Right lobe of liver (tissue), 6 donors: Measurements from ENCODE around the gene DGKE. TPM values are rescaled to one million over a fixed set of nuclear protein-coding genes. Genes with fewer than 3 reads are reported as not detected.
A peak's percentile ranks its signal among the peaks of the same experiment; 100 is the strongest.

ENCODE experiments used
- ATAC-seq, 4 donors: fragments of 200-7000 bp; cut with Tn5 transposase; one replicate each; pipeline ENCODE4 v1.9.1; 2020; ENCODE audit warnings: mild to moderate bottlenecking in 4 of 4, moderate library complexity in 4 of 4
- DNase-seq, 3 donors: peaks; one replicate each; pipeline ENCODE4 v3.0.0-alpha.2; 2020
- H3K27ac ChIP-seq, 3 donors: fragments of 200-600 bp; one replicate each; pipeline ENCODE4 v1.8.0; 2022
- H3K27me3 ChIP-seq, 2 donors: fragments of 200-600 bp; one replicate each; pipeline ENCODE4 v1.8.0; 2022
- H3K36me3 ChIP-seq, 4 donors: fragments of 200-600 bp; sonication (generic) in 1 of 4; one replicate each; pipeline versions ENCODE4 v1.5.1 to v1.8.0; 2017 to 2022; ENCODE audit warnings: control low read depth in 1 of 4
- H3K4me1 ChIP-seq, 4 donors: fragments of 200-600 bp; sonication (generic) in 1 of 4; one replicate each; pipeline versions ENCODE4 v1.5.1 to v1.8.0; 2017 to 2022; ENCODE audit warnings: control low read depth in 1 of 4
- H3K4me3 ChIP-seq, 3 donors: fragments of 200-600 bp; one replicate each; pipeline ENCODE4 v1.8.0; 2022
- H3K9me3 ChIP-seq, 4 donors: fragments of 200-600 bp; sonication (generic) in 1 of 4; one replicate each; pipeline versions ENCODE4 v1.5.1 to v1.8.0; 2017 to 2022; ENCODE audit warnings: control low read depth in 1 of 4
- POLR2A ChIP-seq: fragments of 450-650 bp; IDR thresholded peaks from one replicate; pipeline ENCODE4 v1.6.1; 2017; ENCODE audit warnings: antibody characterized with exemption, mild to moderate bottlenecking
- WGBS: methylation state at CpG from one replicate; pipeline ENCODE4 v1.1.6; 2018; ENCODE audit warnings: low coverage, low lambda C conversion rate; ENCODE audit not compliant: insufficient coverage; ENCODE audit errors: missing lambda C conversion rate; 5-methylcytosine and 5-hydroxymethylcytosine counted together
- intact Hi-C, 2 donors: fragments of 100-400 bp; cut with DNase I; formaldehyde crosslinking; loops; one replicate each; pipeline versions ENCODE4 v1.11.2 to v1.14.1; 2022
- total RNA-seq, 6 experiments: library from RNA; depleted of rRNA in 2 of 6; stranded (reverse); fragments of >200 nt in 2 of 6; fragmentation: NEBNext Ultra II Directional in 3 of 6; extraction: Animal tissue kit (Norgen Biotek cat#: 25700) in 3 of 6; gene quantifications; one replicate each; pipeline versions ENCODE4 v1.1.0 to v1.2.4, GENCODE V29; 2016 to 2023
- TF ChIP-seq, protein P1 (sequence below), 4 donors: fragments of 200-600 bp in 3 of 4; fragments of 450-650 bp in 1 of 4; IDR thresholded peaks; one replicate each; pipeline versions ENCODE4 v1.5.1 to v1.8.0; 2016 to 2022; ENCODE audit warnings: antibody characterized with exemption in 4 of 4, mild to moderate bottlenecking in 2 of 4
- donor health status: DM: no; HTN: yes; CAD: no.
- donor health status: DM: no; HTN: no; CAD: no.
- donor health status: DM: no; HTN: no; CAD: no.
- donor health status: DM: no; HTN: yes; CAD: no.
- donor health status: DM: no; HTN: yes; CAD: no.

Gene DGKE
- total RNA-seq, 6 experiments from 2014 or later: 2.2 to 10.4 (median 3.4) TPM

DNA sequence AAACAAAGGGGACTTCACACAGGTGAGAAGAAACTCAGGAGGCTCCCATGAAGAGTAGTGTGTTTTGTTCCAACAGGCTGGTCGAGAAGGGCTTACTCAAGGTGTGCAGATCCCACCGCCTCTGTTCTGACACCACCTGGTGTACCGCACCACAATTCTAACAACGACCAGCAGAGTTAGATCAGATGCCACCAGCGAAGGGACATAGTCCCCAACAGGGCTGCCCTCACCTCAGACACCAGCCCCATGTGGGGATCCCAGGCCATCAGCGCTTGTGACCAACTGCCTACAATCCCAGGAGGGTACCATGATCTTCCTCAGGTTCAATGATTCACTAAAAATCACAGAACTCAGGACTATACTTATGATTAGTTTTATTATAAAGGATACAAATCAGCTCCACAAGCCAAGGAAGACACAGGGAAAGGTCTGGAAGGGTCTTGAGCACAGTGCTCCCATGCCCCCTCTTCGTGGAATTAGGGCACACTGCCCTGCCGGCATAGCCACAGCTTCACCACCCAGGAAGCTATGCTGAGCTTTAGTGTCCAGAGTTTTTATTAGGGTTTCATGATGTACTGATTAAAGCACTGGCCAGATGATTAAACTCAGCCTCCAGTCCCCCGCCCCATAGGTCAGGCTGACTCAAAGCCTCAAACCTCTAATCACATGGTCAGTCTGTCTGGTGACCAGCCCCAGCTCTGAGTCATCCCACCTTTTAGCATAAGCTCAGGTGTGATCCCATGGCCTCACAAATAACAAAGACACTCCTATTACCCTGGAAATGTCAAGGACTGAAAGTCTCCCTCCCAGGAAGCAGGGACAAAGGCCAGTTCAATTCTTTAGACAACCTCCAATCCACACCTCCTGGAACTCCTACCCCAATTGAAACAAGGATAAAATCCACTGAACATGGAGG is 53.9 kb downstream of the DGKE start:
- TF ChIP-seq POLR2A: no peak
- TF ChIP-seq, protein P1, sequence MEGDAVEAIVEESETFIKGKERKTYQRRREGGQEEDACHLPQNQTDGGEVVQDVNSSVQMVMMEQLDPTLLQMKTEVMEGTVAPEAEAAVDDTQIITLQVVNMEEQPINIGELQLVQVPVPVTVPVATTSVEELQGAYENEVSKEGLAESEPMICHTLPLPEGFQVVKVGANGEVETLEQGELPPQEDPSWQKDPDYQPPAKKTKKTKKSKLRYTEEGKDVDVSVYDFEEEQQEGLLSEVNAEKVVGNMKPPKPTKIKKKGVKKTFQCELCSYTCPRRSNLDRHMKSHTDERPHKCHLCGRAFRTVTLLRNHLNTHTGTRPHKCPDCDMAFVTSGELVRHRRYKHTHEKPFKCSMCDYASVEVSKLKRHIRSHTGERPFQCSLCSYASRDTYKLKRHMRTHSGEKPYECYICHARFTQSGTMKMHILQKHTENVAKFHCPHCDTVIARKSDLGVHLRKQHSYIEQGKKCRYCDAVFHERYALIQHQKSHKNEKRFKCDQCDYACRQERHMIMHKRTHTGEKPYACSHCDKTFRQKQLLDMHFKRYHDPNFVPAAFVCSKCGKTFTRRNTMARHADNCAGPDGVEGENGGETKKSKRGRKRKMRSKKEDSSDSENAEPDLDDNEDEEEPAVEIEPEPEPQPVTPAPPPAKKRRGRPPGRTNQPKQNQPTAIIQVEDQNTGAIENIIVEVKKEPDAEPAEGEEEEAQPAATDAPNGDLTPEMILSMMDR (IDR thresholded peaks at IDR 0.05): no peak
- WGBS: no CpG with 5 or more reads among the region's 9 CpGs
- ATAC-seq (peak in 1 of 4 donors; percentile 63), DNase-seq (no peak)
- no peak overlapping the region for H3K27ac ChIP-seq
- H3K4me1 ChIP-seq: peaks cover 0 to 4% (median 0%) of the 10 kb centered on the region in 4 donors
- H3K4me3 ChIP-seq: no peak overlapping the region
- no peaks in the 10 kb centered on the region for H3K27me3 ChIP-seq
- intact Hi-C loops: no loop called here
- H3K9me3 ChIP-seq: peaks cover 0 to 5% (median 0%) of the 10 kb centered on the region in 4 donors
- H3K36me3 ChIP-seq: peaks cover 0 to 44% (median 16%) of the 10 kb centered on the region in 4 donors

- intact Hi-C loops: no loop called here
- peaks cover 5 to 70% (median 37%) of the 10 kb centered on the region in 4 donors for H3K36me3 ChIP-seq
- DNase-seq (no peak), ATAC-seq (no peak)
- H3K27ac ChIP-seq: no peak overlapping the region
- WGBS: no CpG with 5 or more reads among the region's 6 CpGs
- H3K4me3 ChIP-seq: no peak overlapping the region
- TF ChIP-seq POLR2A: no peak
- TF ChIP-seq, protein P1 (IDR thresholded peaks at IDR 0.05): no peak
- peaks cover 0 to 4% (median 0%) of the 10 kb centered on the region in 4 donors for H3K4me1 ChIP-seq
- H3K27me3 ChIP-seq: no peaks in the 10 kb centered on the region
- H3K9me3 ChIP-seq: peaks cover 0 to 5% (median 0%) of the 10 kb centered on the region in 4 donors
Measured at GRCh38 chr17:56890390-56890789, 56.4 kb downstream of the DGKE start.

DNA sequence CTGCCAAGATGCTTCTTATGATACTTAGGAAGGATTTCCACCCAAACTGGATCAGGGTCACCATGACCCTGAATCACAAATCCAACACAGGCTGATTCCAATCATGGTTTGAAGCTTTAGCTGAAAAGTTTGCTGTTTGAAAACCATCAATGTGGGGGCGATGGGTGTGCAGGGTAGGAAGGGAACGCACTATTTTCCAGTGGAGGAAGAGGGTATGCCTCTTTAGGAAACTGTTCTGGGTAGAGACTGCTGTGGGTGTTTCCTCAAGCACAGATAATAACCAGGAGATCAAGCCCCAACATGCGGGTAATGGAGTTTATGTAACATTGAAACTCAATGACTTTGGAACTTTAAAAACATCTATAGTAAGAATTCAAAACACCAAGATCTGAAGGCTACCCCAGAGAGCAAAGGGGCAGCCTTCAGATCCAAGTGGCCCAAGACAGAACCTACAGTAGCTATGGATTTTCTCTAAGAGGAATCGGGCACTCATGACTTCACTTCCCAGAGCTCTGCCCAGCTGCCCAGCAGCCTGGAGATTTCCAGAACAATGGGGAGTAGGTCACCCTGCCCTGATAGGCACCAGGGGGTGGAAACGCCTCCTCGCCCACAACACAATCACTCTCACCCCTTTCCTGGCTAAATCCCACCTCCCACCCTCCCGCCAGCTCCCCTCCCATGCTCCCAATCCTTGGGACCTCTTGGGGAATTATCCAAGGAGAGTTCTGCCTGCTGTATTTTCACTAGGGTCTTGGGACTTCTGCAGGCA is 57.1 kb downstream of the DGKE start:
- intact Hi-C loops: no loop called here
- Histone ChIP-seq H3K4me1 (peaks cover 0 to 4% (median 0%) of the 10 kb centered on the region in 4 donors), H3K9me3 (peaks cover 0 to 5% (median 0%) of the 10 kb centered on the region in 4 donors), H3K4me3 (no peak overlapping the region), H3K27ac (no peak overlapping the region), H3K27me3 (no peaks in the 10 kb centered on the region), H3K36me3 (peaks cover 5 to 77% (median 40%) of the 10 kb centered on the region in 4 donors)
- ATAC-seq: no peak
- no peak for DNase-seq
- WGBS: 89% methylated on average over 2 of the region's 7 CpGs
- TF ChIP-seq, protein P1 (IDR thresholded peaks at IDR 0.05): no peak
- TF ChIP-seq POLR2A: no peak

DNA sequence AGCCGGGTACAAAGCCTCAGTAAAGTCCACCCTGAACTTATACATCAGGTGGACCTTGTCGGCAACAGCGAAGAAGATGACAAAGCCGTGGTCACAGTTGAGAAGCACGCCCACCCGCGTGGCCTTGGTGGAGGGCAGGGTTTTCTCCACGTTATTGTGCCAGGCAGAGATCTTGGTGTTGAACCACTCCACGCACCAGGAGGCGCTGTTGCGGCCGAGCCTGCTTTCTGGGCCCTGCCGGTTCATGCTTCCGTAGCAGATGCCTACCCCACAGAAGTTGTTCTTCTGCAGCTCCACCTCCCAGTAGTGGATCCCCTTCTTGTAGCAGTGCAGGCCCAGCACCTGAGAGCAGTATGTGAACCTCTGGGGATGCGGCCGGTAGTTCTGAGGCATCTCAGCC is 57.8 kb downstream of the DGKE start:
- H3K9me3 ChIP-seq: peaks cover 0 to 5% (median 0%) of the 10 kb centered on the region in 4 donors
- no peak overlapping the region for H3K4me3 ChIP-seq
- peaks cover 0 to 3% (median 0%) of the 10 kb centered on the region in 4 donors for H3K4me1 ChIP-seq
- no peak for TF ChIP-seq POLR2A
- TF ChIP-seq, protein P1 (IDR thresholded peaks at IDR 0.05): peak; percentile 27 to 41 (median 36)
- no peak overlapping the region for H3K27ac ChIP-seq
- ATAC-seq (peak; percentile 9 to 57 (median 40)), DNase-seq (peak in 1 of 3 donors; percentile 34)
- peaks cover 5 to 84% (median 42%) of the 10 kb centered on the region in 4 donors for H3K36me3 ChIP-seq
- intact Hi-C loops: no loop called here
- WGBS: 78% methylated on average over 4 of the region's 16 CpGs
- no peaks in the 10 kb centered on the region for H3K27me3 ChIP-seq
